HCT116 (cell line): ENCODE measurements around the gene MYO1B. TPM values are rescaled to one million over a fixed set of nuclear protein-coding genes. Genes with fewer than 3 reads are reported as not detected.

Experiments used
- ATAC-seq: fragments of 200-7000 bp; cut with Tn5 transposase; 2 replicates; pipeline ENCODE4 v1.9.1; 2020; ENCODE audit warnings: mild to moderate bottlenecking, moderate library complexity
- BruUV-seq: library from RNA; stranded (reverse); fragments of 400-500 nt; replicated peaks from 2 replicates; lab custom pipeline; 2021; lab: Mats Ljungman, UMichigan
- CTCF ChIA-PET: fragments of 300-600 bp; sonication (Branson Sonifier 250); formaldehyde crosslinking; loops from one replicate; lab custom pipeline; 2021; ENCODE audit warnings: antibody characterized with exemption; lab: Charles Lee
- POLR2A ChIA-PET: fragments of 300-600, 350-600 bp; sonication (Branson Sonifier 250); formaldehyde crosslinking; loops from one replicate; lab custom pipeline; 2021; ENCODE audit warnings: antibody characterized with exemption; lab: Charles Lee
- RAD21 ChIA-PET, 2 experiments: fragments of 300-600 bp; sonication (Branson Sonifier 250); formaldehyde crosslinking; loops; one replicate each; lab custom pipeline; 2023; ENCODE audit warnings: low total read pairs in 2 of 2; ENCODE audit not compliant: uncharacterized antibody in 2 of 2, unreplicated experiment in 2 of 2, low non-redundant PET in 1 of 2; lab: Charles Lee
- DNase-seq: peaks from one replicate; pipeline ENCODE4 v3.0.0-alpha.2; 2010; ENCODE audit warnings: low read depth, low spot score
- H2AFZ ChIP-seq: fragments of 200-600 bp; shearing (Covaris generic), sonication (generic); 2 replicates; pipeline ENCODE4 v1.6.1; 2017; ENCODE audit warnings: low read depth, mixed run types, mixed read lengths, antibody characterized with exemption, low read length; ENCODE audit not compliant: poor library complexity, severe bottlenecking
- H3K27ac ChIP-seq: 2 replicates; pipeline ENCODE4 v1.5.1; 2012; ENCODE audit warnings: low read depth, low read length
- H3K27me3 ChIP-seq: fragments of 200-600 bp; sonication (generic); 2 replicates; pipeline ENCODE4 v1.6.1; 2016; ENCODE audit warnings: mixed run types, low read length, mixed read lengths; ENCODE audit not compliant: insufficient read depth
- H3K36me3 ChIP-seq, 2 experiments: fragments of 200-500 bp in 1 of 2; fragments of 200-600 bp in 1 of 2; sonication (Bioruptor generic) in 1 of 2; sonication (generic) in 1 of 2; 2 replicates each; pipeline versions ENCODE4 v1.5.1 to v1.6.1; 2014 to 2016; ENCODE audit warnings: low read length in 2 of 2, inconsistent platforms in 1 of 2, mixed read lengths in 1 of 2, mixed run types in 1 of 2; ENCODE audit not compliant: insufficient read depth in 2 of 2, control insufficient read depth in 1 of 2
- H3K4me1 ChIP-seq, 2 experiments: fragments of 200-600 bp in 1 of 2; sonication (generic) in 1 of 2; 2 replicates each; pipeline versions ENCODE4 v1.5.1 to v1.6.1; 2012 to 2017; ENCODE audit warnings: low read length in 2 of 2, inconsistent platforms in 1 of 2, mild to moderate bottlenecking in 1 of 2, mixed read lengths in 1 of 2, mixed run types in 1 of 2, moderate library complexity in 1 of 2; ENCODE audit not compliant: insufficient read depth in 2 of 2, control insufficient read depth in 1 of 2
- H3K4me2 ChIP-seq: fragments of 200-600 bp; sonication (generic); 2 replicates; pipeline ENCODE4 v1.6.1; 2017; ENCODE audit warnings: mixed run types, low read length, mixed read lengths
- H3K4me3 ChIP-seq, 2 experiments: fragments of 200-600 bp in 1 of 2; sonication (generic) in 1 of 2; replicated peaks in 1 of 2; 2 replicates each; pipeline ENCODE4 v1.5.1; 2011 to 2016; ENCODE audit warnings: low read length in 2 of 2, control low read depth in 1 of 2, low read depth in 1 of 2, mild to moderate bottlenecking in 1 of 2, mixed read lengths in 1 of 2, mixed run types in 1 of 2
- H3K79me2 ChIP-seq: fragments of 200-600 bp; sonication (generic); 2 replicates; pipeline ENCODE4 v1.6.1; 2017; ENCODE audit warnings: mild to moderate bottlenecking, mixed run types, low read length, moderate library complexity, mixed read lengths; ENCODE audit not compliant: insufficient read depth
- H3K9ac ChIP-seq: fragments of 200-600 bp; sonication (generic); 2 replicates; pipeline ENCODE4 v1.6.1; 2016; ENCODE audit warnings: low read length, mixed read lengths
- H3K9me2 ChIP-seq: fragments of 200-600 bp; sonication (generic), shearing (Covaris generic); 2 replicates; pipeline ENCODE4 v1.6.1; 2017; ENCODE audit warnings: mixed run types, mild to moderate bottlenecking, moderate library complexity; ENCODE audit not compliant: insufficient read depth
- H3K9me3 ChIP-seq, 2 experiments: fragments of 200-500 bp in 1 of 2; fragments of 200-600 bp in 1 of 2; sonication (Bioruptor generic) in 1 of 2; sonication (generic) in 1 of 2; 2 replicates each; pipeline ENCODE4 v1.6.1; 2014 to 2017; ENCODE audit warnings: low read length in 2 of 2, mixed read lengths in 2 of 2, inconsistent platforms in 1 of 2, low read depth in 1 of 2, mild to moderate bottlenecking in 1 of 2, mixed run types in 1 of 2, moderate library complexity in 1 of 2; ENCODE audit not compliant: control insufficient read depth in 1 of 2, insufficient read depth in 1 of 2
- H4K20me1 ChIP-seq: fragments of 200-600 bp; sonication (generic), shearing (Covaris generic); 2 replicates; pipeline ENCODE4 v1.6.1; 2017; ENCODE audit warnings: mixed run types, mild to moderate bottlenecking, moderate library complexity; ENCODE audit not compliant: insufficient read depth
- CBX3 ChIP-seq: IDR thresholded peaks from 2 replicates; pipeline ENCODE4 v1.6.1; 2012; ENCODE audit warnings: low read depth
- CEBPB ChIP-seq: IDR thresholded peaks from 2 replicates; pipeline ENCODE4 v1.6.1; 2012; ENCODE audit warnings: low read depth
- EZH2phosphoT487 ChIP-seq: fragments of 200-600 bp; IDR thresholded peaks from 2 replicates; pipeline ENCODE4 v1.6.1; 2018; ENCODE audit warnings: antibody characterized with exemption, borderline replicate concordance
- MAX ChIP-seq: IDR thresholded peaks from 2 replicates; pipeline ENCODE4 v1.6.1; 2012
- POLR2A ChIP-seq: IDR thresholded peaks from 2 replicates; pipeline ENCODE4 v1.7.0; 2011; ENCODE audit warnings: borderline replicate concordance; ENCODE audit not compliant: insufficient read depth, insufficient read length; ENCODE audit errors: extremely low read depth
- POLR2AphosphoS5 ChIP-seq: IDR thresholded peaks from 2 replicates; pipeline ENCODE4 v1.6.1; 2011; ENCODE audit warnings: mild to moderate bottlenecking, low read depth, low read length, moderate library complexity
- SIN3A ChIP-seq: IDR thresholded peaks from 2 replicates; pipeline ENCODE4 v1.6.1; 2012; ENCODE audit warnings: low read depth
- TCF7L2 ChIP-seq: IDR thresholded peaks from 2 replicates; pipeline ENCODE4 v1.7.0; 2011; ENCODE audit warnings: borderline replicate concordance, inconsistent platforms; ENCODE audit not compliant: insufficient read depth, insufficient read length; ENCODE audit errors: extremely low read depth
- ZFX ChIP-seq: fragments of 450-650 bp; IDR thresholded peaks from 2 replicates; pipeline ENCODE4 v1.6.1; 2017
- intact Hi-C: fragments of 100-400 bp; cut with micrococcal nuclease; formaldehyde crosslinking; loops from 2 replicates; pipeline ENCODE4 v1.10.0; 2022
- total RNA-seq: library from RNA; stranded (reverse); gene quantifications from one replicate; pipeline ENCODE4 v1.2.1, GENCODE V29; 2021; ENCODE audit not compliant: unreplicated experiment
- TF ChIP-seq, protein P1 (sequence below): IDR thresholded peaks from 2 replicates; pipeline ENCODE4 v1.6.1; 2012

Gene MYO1B
- total RNA-seq, 1 experiment from 2014 or later = 51.7 TPM

GRCh38 chr2:191292869-191293268 lies 47.7 kb downstream of the MYO1B start (continued):
- TF ChIP-seq MAX (no peak), CBX3 (no peak), POLR2AphosphoS5 (no peak)

- no peak overlapping the region for H3K9ac ChIP-seq
- no peaks in the 10 kb centered on the region; a peak in 1 of 4 replicates for H3K36me3 ChIP-seq
- ChIA-PET CTCF (no interaction called here), POLR2A (no interaction called here), RAD21 (no interaction called here)
- H2AFZ ChIP-seq = no peak overlapping the region
- intact Hi-C loops = loop anchor here (5.0 kb wide), 1 partner anchor 222 kb away; no protein-coding TSS in a partner anchor
- no TSS peak for BruUV-seq
- H3K4me2 ChIP-seq = no peak overlapping the region
- ATAC-seq (no peak), DNase-seq (no peak)
- no peaks in the 10 kb centered on the region for H3K9me3 ChIP-seq
- H3K27me3 ChIP-seq = no peaks in the 10 kb centered on the region
- no peaks in the 10 kb centered on the region for H3K9me2 ChIP-seq
- H3K27ac ChIP-seq = no peak overlapping the region
- TF ChIP-seq SIN3A = no peak
- TF ChIP-seq POLR2A = no peak
- TF ChIP-seq CBX3 = no peak
- TF ChIP-seq, protein P1, sequence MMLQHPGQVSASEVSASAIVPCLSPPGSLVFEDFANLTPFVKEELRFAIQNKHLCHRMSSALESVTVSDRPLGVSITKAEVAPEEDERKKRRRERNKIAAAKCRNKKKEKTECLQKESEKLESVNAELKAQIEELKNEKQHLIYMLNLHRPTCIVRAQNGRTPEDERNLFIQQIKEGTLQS = no peak
- TF ChIP-seq EZH2phosphoT487 = no peak
- TF ChIP-seq TCF7L2 = no peak
- TF ChIP-seq POLR2AphosphoS5 = no peak
- TF ChIP-seq ZFX = no peak
- TF ChIP-seq CEBPB = no peak
- H3K4me3 ChIP-seq = no peak overlapping the region
- peaks cover 30% of the 10 kb centered on the region for H3K79me2 ChIP-seq
- no peaks in the 10 kb centered on the region for H4K20me1 ChIP-seq
- H3K4me1 ChIP-seq = no peaks in the 10 kb centered on the region
Observed at GRCh38 chr2:191295088-191295487, 49.9 kb downstream of the MYO1B start.
